Keratinocyte (primary cell): ENCODE data around the gene AP5Z1.

Source experiments
- EZH2 ChIP-seq: IDR thresholded peaks from one replicate; pipeline ENCODE4 v1.6.1; 2012; ENCODE audit warnings: inconsistent platforms, mild to moderate bottlenecking, low read length, moderate library complexity
- TF ChIP-seq, protein P1 (sequence below), 3 experiments: IDR thresholded peaks in 1 of 3; conservative IDR thresholded peaks in 1 of 3; optimal IDR thresholded peaks in 1 of 3; 2 replicates in 2 of 3; 3 replicates in 1 of 3; pipeline versions ENCODE3 to v1.5.1; 2011; ENCODE audit warnings: low read length in 3 of 3, mild to moderate bottlenecking in 3 of 3, moderate library complexity in 2 of 3, control low read depth in 1 of 3, inconsistent platforms in 1 of 3; ENCODE audit not compliant: insufficient read depth in 2 of 3; ENCODE audit errors: extremely low read depth in 1 of 3

DNA sequence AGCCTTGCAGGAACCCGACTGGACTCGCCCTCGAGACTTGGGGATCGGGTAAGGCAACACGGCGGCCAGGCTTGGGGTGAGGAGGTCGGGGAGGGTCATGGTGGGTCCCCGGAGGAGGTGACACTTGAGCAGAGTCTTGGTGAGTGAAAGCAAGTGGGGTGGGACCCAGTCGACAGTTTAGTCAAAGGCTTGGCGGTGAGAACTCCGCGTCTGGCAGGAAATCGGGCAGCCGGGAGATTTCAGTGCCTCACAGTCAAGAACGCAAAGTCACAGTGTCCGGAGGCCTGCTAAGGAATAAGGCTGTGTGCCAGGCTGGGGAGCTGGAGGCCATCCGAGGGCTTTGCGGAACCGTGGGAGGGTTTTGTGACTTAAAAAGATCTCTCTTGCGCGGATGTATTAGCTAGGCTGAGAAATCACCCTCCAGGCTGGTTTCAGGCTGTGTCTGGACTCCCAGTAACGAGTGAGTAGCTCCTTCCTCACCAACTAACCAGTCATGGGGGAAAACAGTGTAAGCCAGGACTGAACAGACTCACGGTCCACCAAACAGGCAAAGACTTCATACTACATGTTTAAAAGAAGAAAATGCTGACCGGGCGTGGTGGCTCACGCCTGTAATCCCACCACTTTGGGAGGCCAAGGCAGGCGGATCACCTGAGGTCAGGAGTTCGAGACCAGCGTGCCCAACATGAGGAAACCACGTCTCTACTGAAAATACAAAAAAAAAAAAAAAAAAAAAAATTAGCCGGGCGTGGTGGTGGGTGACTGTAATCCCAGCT is 613 bp downstream of the AP5Z1 start:
- no peak for TF ChIP-seq EZH2
- TF ChIP-seq, protein P1, sequence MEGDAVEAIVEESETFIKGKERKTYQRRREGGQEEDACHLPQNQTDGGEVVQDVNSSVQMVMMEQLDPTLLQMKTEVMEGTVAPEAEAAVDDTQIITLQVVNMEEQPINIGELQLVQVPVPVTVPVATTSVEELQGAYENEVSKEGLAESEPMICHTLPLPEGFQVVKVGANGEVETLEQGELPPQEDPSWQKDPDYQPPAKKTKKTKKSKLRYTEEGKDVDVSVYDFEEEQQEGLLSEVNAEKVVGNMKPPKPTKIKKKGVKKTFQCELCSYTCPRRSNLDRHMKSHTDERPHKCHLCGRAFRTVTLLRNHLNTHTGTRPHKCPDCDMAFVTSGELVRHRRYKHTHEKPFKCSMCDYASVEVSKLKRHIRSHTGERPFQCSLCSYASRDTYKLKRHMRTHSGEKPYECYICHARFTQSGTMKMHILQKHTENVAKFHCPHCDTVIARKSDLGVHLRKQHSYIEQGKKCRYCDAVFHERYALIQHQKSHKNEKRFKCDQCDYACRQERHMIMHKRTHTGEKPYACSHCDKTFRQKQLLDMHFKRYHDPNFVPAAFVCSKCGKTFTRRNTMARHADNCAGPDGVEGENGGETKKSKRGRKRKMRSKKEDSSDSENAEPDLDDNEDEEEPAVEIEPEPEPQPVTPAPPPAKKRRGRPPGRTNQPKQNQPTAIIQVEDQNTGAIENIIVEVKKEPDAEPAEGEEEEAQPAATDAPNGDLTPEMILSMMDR (optimal IDR thresholded peaks at IDR 0.05 in 1 of 3, IDR thresholded peaks at IDR 0.05 in 1 of 3, conservative IDR thresholded peaks at IDR 0.05 in 1 of 3; ENCODE audit: extremely low read depth in 1 of 3, insufficient read depth in 2 of 3, low read length in 3 of 3) = no peak
